Liver (tissue), 9 donors: ENCODE results near the gene TSEN2. TPM values are rescaled to one million over a fixed set of nuclear protein-coding genes. Genes with fewer than 3 reads are reported as not detected.

Experiments used
- DNase-seq: peaks from one replicate; pipeline ENCODE4 v3.0.0-alpha.2; 2017; ENCODE audit warnings: low spot score
- H3K27ac ChIP-seq, 2 donors: one replicate each; pipeline ENCODE4 v1.7.0; 2013; ENCODE audit warnings: inconsistent platforms in 2 of 2, low read length in 2 of 2, control low read depth in 1 of 2, low read depth in 1 of 2, mild to moderate bottlenecking in 1 of 2
- H3K27me3 ChIP-seq, 4 donors: one replicate each; pipeline versions ENCODE4 v1.6.1 to v1.7.0; 2013; ENCODE audit warnings: low read length in 3 of 4, inconsistent platforms in 1 of 4, mild to moderate bottlenecking in 1 of 4, moderate library complexity in 1 of 4; ENCODE audit not compliant: control insufficient read depth in 4 of 4, insufficient read depth in 4 of 4
- H3K36me3 ChIP-seq, 4 donors: one replicate each; pipeline versions ENCODE4 v1.6.1 to v1.7.0; 2013; ENCODE audit warnings: low read length in 3 of 4, mild to moderate bottlenecking in 3 of 4, low read depth in 1 of 4, moderate library complexity in 1 of 4; ENCODE audit not compliant: control insufficient read depth in 4 of 4, insufficient read depth in 3 of 4
- H3K4me1 ChIP-seq, 4 donors: one replicate each; pipeline versions ENCODE4 v1.6.1 to v1.7.0; 2013; ENCODE audit warnings: low read length in 3 of 4, mild to moderate bottlenecking in 3 of 4, moderate library complexity in 1 of 4; ENCODE audit not compliant: control insufficient read depth in 4 of 4, insufficient read depth in 4 of 4
- H3K4me3 ChIP-seq, 3 donors: one replicate each; pipeline versions ENCODE4 v1.6.1 to v1.7.0; 2013; ENCODE audit warnings: low read length in 3 of 3, control low read depth in 1 of 3, low read depth in 1 of 3, mild to moderate bottlenecking in 1 of 3
- H3K9ac ChIP-seq, 2 donors: one replicate each; pipeline ENCODE4 v1.7.0; 2013; ENCODE audit warnings: low read length in 2 of 2, mild to moderate bottlenecking in 2 of 2, moderate library complexity in 2 of 2, control low read depth in 1 of 2, low read depth in 1 of 2
- H3K9me3 ChIP-seq, 4 donors: one replicate each; pipeline versions ENCODE4 v1.6.1 to v1.7.0; 2013; ENCODE audit warnings: low read length in 3 of 4; ENCODE audit not compliant: control insufficient read depth in 4 of 4
- EGR1 ChIP-seq, 2 donors: IDR thresholded peaks; 2 replicates each; pipeline ENCODE4 v1.6.1; 2016 to 2018; ENCODE audit warnings: antibody characterized with exemption in 2 of 2, low read depth in 2 of 2
- FOXA1 ChIP-seq: IDR thresholded peaks from 2 replicates; pipeline ENCODE4 v1.6.1; 2016; ENCODE audit warnings: antibody characterized with exemption
- FOXA2 ChIP-seq: IDR thresholded peaks from 2 replicates; pipeline ENCODE4 v1.6.1; 2016; ENCODE audit warnings: antibody characterized with exemption
- GABPA ChIP-seq, 2 donors: IDR thresholded peaks in 1 of 2; conservative IDR thresholded peaks in 1 of 2; 2 replicates each; pipeline ENCODE4 v1.6.1; 2016; ENCODE audit warnings: antibody characterized with exemption in 2 of 2, mild to moderate bottlenecking in 1 of 2, moderate library complexity in 1 of 2
- HNF4A ChIP-seq, 2 donors: conservative IDR thresholded peaks; 2 replicates each; pipeline ENCODE4 v1.6.1; 2016; ENCODE audit warnings: antibody characterized with exemption in 2 of 2, mild to moderate bottlenecking in 2 of 2
- HNF4G ChIP-seq: IDR thresholded peaks from 2 replicates; pipeline ENCODE4 v1.6.1; 2016; ENCODE audit warnings: antibody characterized with exemption
- JUND ChIP-seq, 2 donors: IDR thresholded peaks; 2 replicates each; pipeline ENCODE4 v1.6.1; 2016; ENCODE audit warnings: antibody characterized with exemption in 2 of 2
- NR2F2 ChIP-seq: IDR thresholded peaks from 2 replicates; pipeline ENCODE4 v1.6.1; 2016; ENCODE audit warnings: antibody characterized with exemption
- RAD21 ChIP-seq, 2 donors: IDR thresholded peaks; 2 replicates each; pipeline ENCODE4 v1.6.1; 2016; ENCODE audit warnings: antibody characterized with exemption in 2 of 2, mild to moderate bottlenecking in 2 of 2
- RXRA ChIP-seq, 2 donors: IDR thresholded peaks; 2 replicates each; pipeline ENCODE4 v1.6.1; 2017 to 2018; ENCODE audit warnings: antibody characterized with exemption in 2 of 2, mild to moderate bottlenecking in 1 of 2
- SP1 ChIP-seq: IDR thresholded peaks from 2 replicates; pipeline ENCODE4 v1.6.1; 2018; ENCODE audit warnings: antibody characterized with exemption, mild to moderate bottlenecking
- TAF1 ChIP-seq: conservative IDR thresholded peaks from 2 replicates; pipeline ENCODE4 v1.6.1; 2016; ENCODE audit warnings: antibody characterized with exemption, mild to moderate bottlenecking
- YY1 ChIP-seq: IDR thresholded peaks from 2 replicates; pipeline ENCODE4 v1.6.1; 2016; ENCODE audit warnings: antibody characterized with exemption, mild to moderate bottlenecking
- WGBS: extraction: QIAGEN DNeasy Blood & Tissue Kit; methylation state at CpG from one replicate; pipeline ENCODE4 v1.1.7; 2013; 5-methylcytosine and 5-hydroxymethylcytosine counted together
- polyA plus RNA-seq, 2 donors: library from polyadenylated mRNA; stranded (reverse) in 1 of 2; unstranded in 1 of 2; fragments of 200-250 nt in 1 of 2; fragments of >200 nt in 1 of 2; fragmentation: Nextera tagmentation in 1 of 2; extraction: Ambion mirVana in 1 of 2; gene quantifications; one replicate each; pipeline versions ENCODE4 v1.2.1 to v1.2.3, GENCODE V29; 2013 to 2015
- total RNA-seq, 2 donors: library from RNA; depleted of rRNA; stranded (reverse); fragments of >200 nt; gene quantifications; one replicate each; pipeline ENCODE4 v1.2.3, GENCODE V29; 2014
- TF ChIP-seq, protein P1 (sequence below): IDR thresholded peaks from 2 replicates; pipeline ENCODE4 v1.6.1; 2016; ENCODE audit warnings: antibody characterized with exemption, mild to moderate bottlenecking
- TF ChIP-seq, protein P2 (sequence below): IDR thresholded peaks from 2 replicates; pipeline ENCODE4 v1.6.1; 2016; ENCODE audit warnings: antibody characterized with exemption
- TF ChIP-seq, protein P3 (sequence below): IDR thresholded peaks from 2 replicates; pipeline ENCODE4 v1.6.1; 2016; ENCODE audit warnings: antibody characterized with exemption
- TF ChIP-seq, protein P4 (sequence below): IDR thresholded peaks from 2 replicates; pipeline ENCODE4 v1.6.1; 2016; ENCODE audit warnings: antibody characterized with exemption
- TF ChIP-seq, protein P5 (sequence below): fragments of 150-350 bp; IDR thresholded peaks from 2 replicates; pipeline ENCODE4 v1.5.1; 2017; ENCODE audit warnings: improper control_type of control experiment, low read depth, low read length; ENCODE audit not compliant: missing input control
- donor health status: healthy.
- donor health status: healthy.
- donor health status: healthy.
- donor health status: healthy.
- donor health status: healthy.

Gene TSEN2
- total and polyA plus RNA-seq, 4 donors, result 4.1 to 14.1 (median 6.9) TPM

DNA sequence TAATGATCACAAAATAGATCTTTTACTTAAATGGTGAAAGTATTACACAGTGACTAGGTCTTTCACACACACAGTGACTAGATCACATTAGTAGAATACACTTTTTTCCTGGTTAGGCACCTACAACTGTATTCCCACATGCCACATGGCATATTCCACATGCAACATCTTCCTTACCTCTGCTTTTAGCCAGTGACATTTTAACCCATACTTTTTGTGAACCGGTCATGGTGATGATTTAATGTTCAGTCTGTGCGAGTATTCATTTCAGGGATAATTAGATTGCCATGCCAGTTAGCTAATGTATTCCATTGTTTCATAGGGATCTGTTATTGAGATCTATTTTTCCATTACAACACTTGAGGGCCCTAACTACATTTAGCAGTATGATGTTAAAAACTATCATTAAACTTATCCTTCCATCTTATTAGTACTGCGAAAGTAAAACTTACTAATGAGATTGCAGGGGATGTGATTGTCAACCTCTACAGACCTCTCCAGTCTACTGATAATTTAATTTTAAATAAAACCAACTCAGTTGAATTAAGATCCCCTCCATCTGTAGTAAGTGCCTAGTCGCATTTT, 28.3 kb downstream of the TSEN2 start (continued):
- TF ChIP-seq YY1, result no peak
- no peak for TF ChIP-seq RXRA (IDR thresholded peaks at IDR 0.05)
- TF ChIP-seq SP1, result no peak

DNA sequence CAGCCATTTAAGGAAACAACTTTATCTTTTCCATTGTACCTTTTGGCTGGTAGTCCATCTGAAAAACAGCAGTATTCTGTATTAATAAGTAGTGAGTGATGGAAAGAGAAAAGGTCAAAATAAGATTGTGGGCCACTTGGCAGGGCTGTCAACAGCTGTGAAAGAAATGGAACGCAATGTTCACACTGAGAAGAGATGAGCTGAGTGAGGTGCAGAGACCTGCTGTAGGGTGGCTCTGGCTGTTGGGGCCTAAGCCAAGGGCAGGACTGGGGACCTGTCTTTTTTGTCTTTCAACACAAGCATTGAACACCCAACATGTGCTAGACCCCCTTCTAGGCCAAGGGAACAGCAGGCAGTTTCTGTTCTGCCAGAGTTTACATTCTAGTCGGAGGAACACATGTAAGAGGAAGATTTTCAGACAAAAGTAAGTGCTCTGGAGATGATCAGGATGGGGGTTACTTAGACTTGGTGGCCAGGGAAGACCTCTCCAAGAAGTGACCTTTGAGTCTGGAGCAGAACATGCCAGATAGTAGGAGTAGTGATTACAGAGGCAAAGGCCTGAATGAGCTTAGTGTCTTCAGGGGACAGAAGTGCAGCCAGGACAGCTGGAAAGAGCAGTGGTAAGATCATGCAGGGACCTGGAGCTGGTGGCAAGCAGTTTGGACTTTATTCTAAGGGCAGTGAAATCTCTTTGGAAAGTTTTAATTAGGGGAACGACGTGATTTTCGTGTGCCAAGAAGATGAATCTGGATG, 29.6 kb downstream of the TSEN2 start:
- Histone ChIP-seq H3K27me3 (no peaks in the 10 kb centered on the region), H3K27ac (no peak overlapping the region), H3K4me3 (no peak overlapping the region), H3K9me3 (no peaks in the 10 kb centered on the region), H3K9ac (no peak overlapping the region), H3K36me3 (peaks cover 0 to 8% (median 1%) of the 10 kb centered on the region in 4 donors), H3K4me1 (no peaks in the 10 kb centered on the region)
- TF ChIP-seq GABPA (IDR thresholded peaks at IDR 0.05 in 1 of 2, conservative IDR thresholded peaks at IDR 0.05 in 1 of 2) (no peak), EGR1 (IDR thresholded peaks at IDR 0.05; ENCODE audit: low read depth in 2 of 2) (no peak), RXRA (IDR thresholded peaks at IDR 0.05) (no peak), HNF4A (conservative IDR thresholded peaks at IDR 0.05) (no peak), FOXA2 (no peak), SP1 (no peak), JUND (IDR thresholded peaks at IDR 0.05) (no peak), NR2F2 (no peak), RAD21 (IDR thresholded peaks at IDR 0.05) (no peak), HNF4G (no peak), YY1 (no peak), FOXA1 (no peak), TAF1 (no peak)
- TF ChIP-seq, protein P1, sequence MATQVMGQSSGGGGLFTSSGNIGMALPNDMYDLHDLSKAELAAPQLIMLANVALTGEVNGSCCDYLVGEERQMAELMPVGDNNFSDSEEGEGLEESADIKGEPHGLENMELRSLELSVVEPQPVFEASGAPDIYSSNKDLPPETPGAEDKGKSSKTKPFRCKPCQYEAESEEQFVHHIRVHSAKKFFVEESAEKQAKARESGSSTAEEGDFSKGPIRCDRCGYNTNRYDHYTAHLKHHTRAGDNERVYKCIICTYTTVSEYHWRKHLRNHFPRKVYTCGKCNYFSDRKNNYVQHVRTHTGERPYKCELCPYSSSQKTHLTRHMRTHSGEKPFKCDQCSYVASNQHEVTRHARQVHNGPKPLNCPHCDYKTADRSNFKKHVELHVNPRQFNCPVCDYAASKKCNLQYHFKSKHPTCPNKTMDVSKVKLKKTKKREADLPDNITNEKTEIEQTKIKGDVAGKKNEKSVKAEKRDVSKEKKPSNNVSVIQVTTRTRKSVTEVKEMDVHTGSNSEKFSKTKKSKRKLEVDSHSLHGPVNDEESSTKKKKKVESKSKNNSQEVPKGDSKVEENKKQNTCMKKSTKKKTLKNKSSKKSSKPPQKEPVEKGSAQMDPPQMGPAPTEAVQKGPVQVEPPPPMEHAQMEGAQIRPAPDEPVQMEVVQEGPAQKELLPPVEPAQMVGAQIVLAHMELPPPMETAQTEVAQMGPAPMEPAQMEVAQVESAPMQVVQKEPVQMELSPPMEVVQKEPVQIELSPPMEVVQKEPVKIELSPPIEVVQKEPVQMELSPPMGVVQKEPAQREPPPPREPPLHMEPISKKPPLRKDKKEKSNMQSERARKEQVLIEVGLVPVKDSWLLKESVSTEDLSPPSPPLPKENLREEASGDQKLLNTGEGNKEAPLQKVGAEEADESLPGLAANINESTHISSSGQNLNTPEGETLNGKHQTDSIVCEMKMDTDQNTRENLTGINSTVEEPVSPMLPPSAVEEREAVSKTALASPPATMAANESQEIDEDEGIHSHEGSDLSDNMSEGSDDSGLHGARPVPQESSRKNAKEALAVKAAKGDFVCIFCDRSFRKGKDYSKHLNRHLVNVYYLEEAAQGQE, result no peak
- TF ChIP-seq, protein P2, sequence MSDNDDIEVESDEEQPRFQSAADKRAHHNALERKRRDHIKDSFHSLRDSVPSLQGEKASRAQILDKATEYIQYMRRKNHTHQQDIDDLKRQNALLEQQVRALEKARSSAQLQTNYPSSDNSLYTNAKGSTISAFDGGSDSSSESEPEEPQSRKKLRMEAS, result no peak
- TF ChIP-seq, protein P3, sequence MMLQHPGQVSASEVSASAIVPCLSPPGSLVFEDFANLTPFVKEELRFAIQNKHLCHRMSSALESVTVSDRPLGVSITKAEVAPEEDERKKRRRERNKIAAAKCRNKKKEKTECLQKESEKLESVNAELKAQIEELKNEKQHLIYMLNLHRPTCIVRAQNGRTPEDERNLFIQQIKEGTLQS, result no peak
- TF ChIP-seq, protein P4, sequence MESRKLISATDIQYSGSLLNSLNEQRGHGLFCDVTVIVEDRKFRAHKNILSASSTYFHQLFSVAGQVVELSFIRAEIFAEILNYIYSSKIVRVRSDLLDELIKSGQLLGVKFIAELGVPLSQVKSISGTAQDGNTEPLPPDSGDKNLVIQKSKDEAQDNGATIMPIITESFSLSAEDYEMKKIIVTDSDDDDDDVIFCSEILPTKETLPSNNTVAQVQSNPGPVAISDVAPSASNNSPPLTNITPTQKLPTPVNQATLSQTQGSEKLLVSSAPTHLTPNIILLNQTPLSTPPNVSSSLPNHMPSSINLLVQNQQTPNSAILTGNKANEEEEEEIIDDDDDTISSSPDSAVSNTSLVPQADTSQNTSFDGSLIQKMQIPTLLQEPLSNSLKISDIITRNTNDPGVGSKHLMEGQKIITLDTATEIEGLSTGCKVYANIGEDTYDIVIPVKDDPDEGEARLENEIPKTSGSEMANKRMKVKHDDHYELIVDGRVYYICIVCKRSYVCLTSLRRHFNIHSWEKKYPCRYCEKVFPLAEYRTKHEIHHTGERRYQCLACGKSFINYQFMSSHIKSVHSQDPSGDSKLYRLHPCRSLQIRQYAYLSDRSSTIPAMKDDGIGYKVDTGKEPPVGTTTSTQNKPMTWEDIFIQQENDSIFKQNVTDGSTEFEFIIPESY, result no peak
- TF ChIP-seq, protein P5, sequence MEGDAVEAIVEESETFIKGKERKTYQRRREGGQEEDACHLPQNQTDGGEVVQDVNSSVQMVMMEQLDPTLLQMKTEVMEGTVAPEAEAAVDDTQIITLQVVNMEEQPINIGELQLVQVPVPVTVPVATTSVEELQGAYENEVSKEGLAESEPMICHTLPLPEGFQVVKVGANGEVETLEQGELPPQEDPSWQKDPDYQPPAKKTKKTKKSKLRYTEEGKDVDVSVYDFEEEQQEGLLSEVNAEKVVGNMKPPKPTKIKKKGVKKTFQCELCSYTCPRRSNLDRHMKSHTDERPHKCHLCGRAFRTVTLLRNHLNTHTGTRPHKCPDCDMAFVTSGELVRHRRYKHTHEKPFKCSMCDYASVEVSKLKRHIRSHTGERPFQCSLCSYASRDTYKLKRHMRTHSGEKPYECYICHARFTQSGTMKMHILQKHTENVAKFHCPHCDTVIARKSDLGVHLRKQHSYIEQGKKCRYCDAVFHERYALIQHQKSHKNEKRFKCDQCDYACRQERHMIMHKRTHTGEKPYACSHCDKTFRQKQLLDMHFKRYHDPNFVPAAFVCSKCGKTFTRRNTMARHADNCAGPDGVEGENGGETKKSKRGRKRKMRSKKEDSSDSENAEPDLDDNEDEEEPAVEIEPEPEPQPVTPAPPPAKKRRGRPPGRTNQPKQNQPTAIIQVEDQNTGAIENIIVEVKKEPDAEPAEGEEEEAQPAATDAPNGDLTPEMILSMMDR, result no peak
- 94% methylated on average over 5 of the region's 5 CpGs for WGBS
- DNase-seq, result no peak
